MM.1S (cell line): ENCODE measurements around the gene PHF23.

Experiments used
- DNase-seq: peaks from one replicate; pipeline ENCODE4 v3.0.0-alpha.2; 2015
- H2AFZ ChIP-seq: fragments of 300-600 bp; sonication (generic); 2 replicates; pipeline ENCODE4 v1.6.0; 2016; ENCODE audit warnings: antibody characterized with exemption, low read length
- H3F3A ChIP-seq: fragments of 300-600 bp; sonication (generic); 2 replicates; pipeline ENCODE4 v1.6.1; 2016; ENCODE audit warnings: mild to moderate bottlenecking, antibody characterized with exemption, low read length, moderate library complexity, mixed read lengths; ENCODE audit not compliant: insufficient read depth
- H3K27ac ChIP-seq: fragments of 300-600 bp; sonication (generic); 2 replicates; pipeline ENCODE4 v1.5.1; 2016; ENCODE audit warnings: mild to moderate bottlenecking, low read length
- H3K27me3 ChIP-seq: fragments of 300-600 bp; sonication (generic); replicated peaks from 2 replicates; pipeline ENCODE4 v1.6.0; 2016; ENCODE audit warnings: low read length; ENCODE audit not compliant: insufficient read depth
- H3K36me3 ChIP-seq: fragments of 300-600 bp; sonication (generic); replicated peaks from 2 replicates; pipeline ENCODE4 v1.6.1; 2016; ENCODE audit warnings: mild to moderate bottlenecking, low read length, mixed read lengths; ENCODE audit not compliant: insufficient read depth
- H3K4me1 ChIP-seq: fragments of 300-600 bp; sonication (generic); 2 replicates; pipeline ENCODE4 v1.6.1; 2016; ENCODE audit warnings: low read length, mixed read lengths
- H3K4me2 ChIP-seq: fragments of 300-600 bp; sonication (generic); 2 replicates; pipeline ENCODE4 v1.6.0; 2016; ENCODE audit warnings: low read depth, low read length
- H3K4me3 ChIP-seq: fragments of 300-600 bp; sonication (generic); 2 replicates; pipeline ENCODE4 v1.5.1; 2016; ENCODE audit warnings: low read length, mixed read lengths
- H3K79me2 ChIP-seq: fragments of 300-600 bp; sonication (generic); 2 replicates; pipeline ENCODE4 v1.6.1; 2016; ENCODE audit warnings: mixed run types, low read length, mixed read lengths
- H3K9ac ChIP-seq: fragments of 300-600 bp; sonication (generic); 2 replicates; pipeline ENCODE4 v1.6.1; 2016; ENCODE audit warnings: low read length, mixed read lengths
- H3K9me2 ChIP-seq: fragments of 300-600 bp; sonication (generic); replicated peaks from 2 replicates; pipeline ENCODE4 v1.6.1; 2016; ENCODE audit warnings: mild to moderate bottlenecking, low read length, mixed read lengths; ENCODE audit not compliant: insufficient read depth
- H3K9me3 ChIP-seq: fragments of 300-600 bp; sonication (generic); replicated peaks from 2 replicates; pipeline ENCODE4 v1.6.1; 2016; ENCODE audit warnings: mild to moderate bottlenecking, low read length, mixed read lengths; ENCODE audit not compliant: insufficient read depth
- H4K20me1 ChIP-seq: fragments of 300-600 bp; sonication (generic); 2 replicates; pipeline ENCODE4 v1.6.1; 2016; ENCODE audit warnings: mild to moderate bottlenecking, low read length, moderate library complexity, mixed read lengths; ENCODE audit not compliant: insufficient read depth
- EZH2 ChIP-seq: fragments of 300-600 bp; sonication (generic); optimal IDR thresholded peaks from 2 replicates; pipeline ENCODE3; 2017; ENCODE audit warnings: low read depth, mild to moderate bottlenecking, antibody characterized with exemption, low read length, mixed read lengths
- EZH2phosphoT487 ChIP-seq: fragments of 300-600 bp; sonication (generic); IDR thresholded peaks from 2 replicates; pipeline ENCODE4 v1.6.1; 2018; ENCODE audit warnings: antibody characterized with exemption, low read length
- TF ChIP-seq, protein P1 (sequence below): fragments of 300-600 bp; sonication (generic); IDR thresholded peaks from 2 replicates; pipeline ENCODE4 v1.5.1; 2016; ENCODE audit warnings: antibody characterized with exemption, low read length, mixed read lengths

Gene PHF23

DNA sequence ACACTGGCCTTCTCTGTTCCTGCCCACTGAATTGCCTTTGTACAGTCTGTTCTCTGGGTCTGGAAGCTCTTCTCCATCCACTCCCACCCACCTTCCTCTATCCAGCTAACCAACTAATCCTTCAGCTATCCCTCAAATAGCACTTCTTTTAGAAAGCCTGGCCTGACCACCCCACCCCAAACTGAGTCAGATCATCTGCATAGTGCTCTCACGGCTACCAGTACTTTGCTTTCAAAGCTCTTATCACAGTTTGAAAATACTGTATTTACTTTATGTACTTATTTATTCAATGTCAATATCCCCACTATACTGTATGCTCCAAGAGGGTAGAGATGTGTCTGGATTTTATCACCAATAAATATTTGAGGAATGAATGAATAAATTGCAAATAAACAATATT is 27.5 kb upstream of the PHF23 start:
- H4K20me1 ChIP-seq: no peaks in the 10 kb centered on the region
- H3K4me1 ChIP-seq: peaks cover 4% of the 10 kb centered on the region; the same call in 1 of the 2 replicates
- no peak overlapping the region for H3K4me2 ChIP-seq
- no peaks in the 10 kb centered on the region for H3F3A ChIP-seq
- no peak overlapping the region for H3K27ac ChIP-seq
- no peak overlapping the region for H2AFZ ChIP-seq
- no peak overlapping the region for H3K9ac ChIP-seq
- H3K27me3 ChIP-seq: peaks cover 87% of the 10 kb centered on the region
- H3K79me2 ChIP-seq: no peaks in the 10 kb centered on the region
- TF ChIP-seq EZH2phosphoT487: no peak
- no peak for TF ChIP-seq EZH2
- TF ChIP-seq, protein P1, sequence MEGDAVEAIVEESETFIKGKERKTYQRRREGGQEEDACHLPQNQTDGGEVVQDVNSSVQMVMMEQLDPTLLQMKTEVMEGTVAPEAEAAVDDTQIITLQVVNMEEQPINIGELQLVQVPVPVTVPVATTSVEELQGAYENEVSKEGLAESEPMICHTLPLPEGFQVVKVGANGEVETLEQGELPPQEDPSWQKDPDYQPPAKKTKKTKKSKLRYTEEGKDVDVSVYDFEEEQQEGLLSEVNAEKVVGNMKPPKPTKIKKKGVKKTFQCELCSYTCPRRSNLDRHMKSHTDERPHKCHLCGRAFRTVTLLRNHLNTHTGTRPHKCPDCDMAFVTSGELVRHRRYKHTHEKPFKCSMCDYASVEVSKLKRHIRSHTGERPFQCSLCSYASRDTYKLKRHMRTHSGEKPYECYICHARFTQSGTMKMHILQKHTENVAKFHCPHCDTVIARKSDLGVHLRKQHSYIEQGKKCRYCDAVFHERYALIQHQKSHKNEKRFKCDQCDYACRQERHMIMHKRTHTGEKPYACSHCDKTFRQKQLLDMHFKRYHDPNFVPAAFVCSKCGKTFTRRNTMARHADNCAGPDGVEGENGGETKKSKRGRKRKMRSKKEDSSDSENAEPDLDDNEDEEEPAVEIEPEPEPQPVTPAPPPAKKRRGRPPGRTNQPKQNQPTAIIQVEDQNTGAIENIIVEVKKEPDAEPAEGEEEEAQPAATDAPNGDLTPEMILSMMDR: no peak
- no peak overlapping the region for H3K4me3 ChIP-seq
- no peaks in the 10 kb centered on the region for H3K9me2 ChIP-seq
- no peak for DNase-seq
- H3K9me3 ChIP-seq: no peaks in the 10 kb centered on the region
- no peaks in the 10 kb centered on the region for H3K36me3 ChIP-seq

DNA sequence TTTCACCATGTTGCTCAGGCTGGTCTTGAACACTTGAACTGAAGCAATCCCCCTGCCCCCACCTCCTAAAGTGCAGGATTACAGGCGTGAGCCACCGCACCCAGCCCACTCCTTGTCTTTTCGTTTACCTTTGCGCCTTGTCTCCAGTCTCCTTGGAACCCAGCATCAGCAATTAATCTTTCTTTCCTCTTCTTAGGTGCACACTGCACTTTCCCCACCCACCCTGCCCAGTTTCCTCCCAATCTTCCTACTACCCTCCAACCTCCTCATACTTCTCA is 24.5 kb upstream of the PHF23 start:
- Histone ChIP-seq H3K36me3 (no peaks in the 10 kb centered on the region), H3K79me2 (no peaks in the 10 kb centered on the region), H3K4me1 (peaks cover 4% of the 10 kb centered on the region; the same call in 1 of the 2 replicates), H3K27ac (no peak overlapping the region), H3K4me2 (no peak overlapping the region), H4K20me1 (no peaks in the 10 kb centered on the region), H3K9me3 (no peaks in the 10 kb centered on the region), H3K9ac (no peak overlapping the region), H3K27me3 (peaks cover 72% of the 10 kb centered on the region), H3K9me2 (no peaks in the 10 kb centered on the region), H3F3A (no peaks in the 10 kb centered on the region), H2AFZ (no peak overlapping the region), H3K4me3 (no peak overlapping the region)
- TF ChIP-seq, protein P1: no peak
- no peak for TF ChIP-seq EZH2phosphoT487
- TF ChIP-seq EZH2: no peak
- no peak for DNase-seq

DNA sequence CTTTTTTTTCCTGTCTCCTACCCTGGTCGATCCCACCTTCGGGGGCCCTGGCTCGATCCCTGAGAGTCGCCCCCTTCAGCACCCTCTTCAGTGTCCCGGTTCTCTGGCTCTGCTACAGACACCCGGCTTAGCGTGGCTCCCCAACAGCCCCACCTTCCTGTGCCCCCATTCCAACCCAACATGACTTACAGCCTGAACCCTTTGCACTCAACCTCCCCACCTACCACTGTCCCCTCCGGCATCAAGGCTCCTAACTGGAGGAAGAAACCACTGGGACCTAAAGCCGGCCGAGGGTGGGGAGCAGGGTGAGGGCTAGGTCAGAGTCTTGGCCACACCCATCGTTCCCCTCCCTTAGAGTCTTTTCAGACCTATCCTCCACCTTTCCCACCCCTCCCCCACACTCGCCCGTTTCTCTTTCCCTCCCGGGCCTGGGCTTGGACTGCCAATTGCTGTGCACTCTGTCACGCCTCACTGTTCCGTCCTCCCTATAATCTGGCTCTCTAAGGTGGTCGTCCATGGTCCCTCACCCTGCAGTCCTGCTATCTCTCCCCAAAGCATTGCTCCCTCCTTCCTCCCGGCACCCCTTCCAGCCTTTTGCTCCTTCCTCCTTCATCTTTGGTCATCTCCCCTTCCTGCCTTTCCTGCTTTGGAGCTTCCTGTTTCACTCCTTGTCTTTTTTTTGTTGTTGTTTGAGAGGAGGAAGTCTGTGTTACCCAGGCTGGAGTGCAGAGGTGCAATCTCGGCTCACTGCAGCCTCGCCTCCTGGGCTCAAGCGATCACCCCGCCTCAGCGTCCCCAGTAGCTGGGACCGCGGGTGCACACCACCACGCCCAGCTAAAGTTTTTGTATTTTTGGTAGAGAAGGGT is 23.9 kb upstream of the PHF23 start:
- peaks cover 4% of the 10 kb centered on the region; the same call in 1 of the 2 replicates for H3K4me1 ChIP-seq
- H3K4me3 ChIP-seq: peak overlapping the region; percentile 40
- no peak overlapping the region for H3K27ac ChIP-seq
- peak overlapping the region; percentile 31; the same call in 1 of the 2 replicates for H2AFZ ChIP-seq
- H3K9me2 ChIP-seq: no peaks in the 10 kb centered on the region
- peak overlapping the region; percentile 86 for H3K4me2 ChIP-seq
- H3K27me3 ChIP-seq: peaks cover 67% of the 10 kb centered on the region
- H4K20me1 ChIP-seq: no peaks in the 10 kb centered on the region
- no peaks in the 10 kb centered on the region for H3K36me3 ChIP-seq
- no peaks in the 10 kb centered on the region for H3F3A ChIP-seq
- H3K9ac ChIP-seq: no peak overlapping the region
- TF ChIP-seq EZH2phosphoT487: no peak
- TF ChIP-seq, protein P1: no peak
- TF ChIP-seq EZH2: no peak
- no peaks in the 10 kb centered on the region for H3K9me3 ChIP-seq
- H3K79me2 ChIP-seq: no peaks in the 10 kb centered on the region
- no peak for DNase-seq
